Astrocyte of the hippocampus (primary cell): ENCODE results near the gene GART.
"Not testable (repeated sequence)": the region's sequence is repeated elsewhere in the genome, so short reads cannot be mapped to it uniquely, and the experiment has no call there.

ENCODE experiments used
- DNase-seq: peaks from one replicate; pipeline ENCODE4 v3.0.0; 2011; ENCODE audit warnings: low read depth, low spot score

GART gene

DNA sequence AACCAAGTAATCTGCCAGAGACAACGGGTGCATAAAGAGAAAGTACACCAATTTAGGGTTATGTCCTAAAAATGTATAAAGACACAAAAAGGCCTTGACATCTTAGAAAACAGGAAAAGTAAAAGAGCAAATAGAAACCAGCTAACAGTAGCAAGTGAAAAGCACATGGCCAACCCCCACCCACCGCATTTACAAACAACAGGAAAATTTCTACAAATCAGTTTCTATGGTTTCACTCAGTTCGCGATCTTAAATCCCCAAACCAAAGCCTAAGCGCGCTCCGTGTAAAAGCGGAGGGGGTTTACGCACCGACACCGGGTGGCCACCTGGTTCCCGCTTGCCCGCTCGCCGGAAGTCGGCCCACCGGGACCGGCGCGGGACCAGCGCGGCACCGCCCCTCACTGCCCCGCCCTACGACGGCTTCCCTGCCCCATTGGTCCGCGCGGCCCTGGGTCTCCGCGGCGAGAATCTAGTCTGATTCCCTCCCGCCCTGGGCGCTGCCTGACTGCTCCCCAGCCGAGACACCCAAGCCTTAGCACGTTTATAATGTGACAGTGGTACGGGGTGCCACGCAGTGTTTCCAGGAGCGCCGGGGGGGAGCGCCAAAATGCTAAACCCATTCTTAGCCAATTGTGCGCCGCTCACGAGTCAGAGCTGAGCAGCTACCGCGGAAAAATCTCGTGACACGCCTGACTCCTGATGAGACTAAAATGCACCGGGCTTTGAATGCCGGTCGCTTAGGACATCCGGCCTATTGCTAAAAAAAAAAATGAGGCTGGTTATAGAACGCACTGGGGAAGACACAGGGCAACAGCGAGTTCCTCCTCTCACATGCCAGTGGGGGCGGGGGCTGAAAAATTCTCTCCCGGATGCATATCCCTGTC lies at the start of gene GART:
Gene GART (minus strand): TSS at position 362 of the 884 bp plus-strand sequence. CDS start 2,802 bp downstream, outside the sequence.
- DNase-seq = peak; percentile 90

DNA sequence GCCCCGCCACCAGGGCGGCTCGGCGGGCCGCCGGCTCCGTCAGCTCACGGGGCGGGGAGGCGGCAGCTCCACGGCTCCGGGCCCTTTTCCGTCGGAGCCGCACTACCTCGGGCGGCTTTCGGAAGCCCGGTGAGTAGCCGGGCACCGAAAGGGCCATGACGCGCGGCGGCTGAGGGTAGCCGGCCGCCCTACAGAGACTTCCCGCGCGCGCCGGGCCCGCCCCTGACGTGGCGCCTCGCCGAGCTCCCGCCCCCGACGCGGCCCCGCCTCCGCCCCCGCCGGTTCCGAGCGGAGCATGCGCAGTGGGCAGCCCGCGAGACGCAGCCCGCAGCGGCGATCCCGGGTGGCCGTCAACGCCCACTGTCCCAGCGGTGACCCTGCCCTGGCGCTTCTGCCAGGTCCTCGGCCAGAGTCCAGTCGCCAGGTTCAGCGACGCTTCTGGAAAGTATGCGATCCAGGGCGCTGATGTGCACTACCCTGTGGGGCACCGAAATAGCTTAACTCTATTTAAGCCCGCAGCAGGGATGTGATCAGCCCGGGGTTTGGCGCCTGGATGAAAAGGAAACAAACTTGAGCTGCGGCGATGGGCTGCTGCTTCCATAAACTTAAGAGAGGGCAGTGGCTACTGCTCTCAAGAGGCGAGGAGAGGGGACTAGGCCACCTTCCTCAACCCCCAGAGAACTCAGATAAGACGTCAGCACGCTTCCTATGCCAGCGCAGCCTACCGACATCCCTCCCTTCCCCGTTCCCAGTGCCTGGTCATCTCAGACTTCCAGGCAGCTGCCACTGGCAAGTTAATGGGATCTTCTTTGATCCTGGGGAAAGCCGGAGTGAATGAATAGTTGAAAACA lies 46.8 kb upstream of the GART start, which contains the start of gene DONSON:
Gene DONSON (minus strand): TSS at position 200 of the 851 bp plus-strand sequence. CDS start 43 bp downstream, at position 157.
- DNase-seq = peak; percentile 96

DNA sequence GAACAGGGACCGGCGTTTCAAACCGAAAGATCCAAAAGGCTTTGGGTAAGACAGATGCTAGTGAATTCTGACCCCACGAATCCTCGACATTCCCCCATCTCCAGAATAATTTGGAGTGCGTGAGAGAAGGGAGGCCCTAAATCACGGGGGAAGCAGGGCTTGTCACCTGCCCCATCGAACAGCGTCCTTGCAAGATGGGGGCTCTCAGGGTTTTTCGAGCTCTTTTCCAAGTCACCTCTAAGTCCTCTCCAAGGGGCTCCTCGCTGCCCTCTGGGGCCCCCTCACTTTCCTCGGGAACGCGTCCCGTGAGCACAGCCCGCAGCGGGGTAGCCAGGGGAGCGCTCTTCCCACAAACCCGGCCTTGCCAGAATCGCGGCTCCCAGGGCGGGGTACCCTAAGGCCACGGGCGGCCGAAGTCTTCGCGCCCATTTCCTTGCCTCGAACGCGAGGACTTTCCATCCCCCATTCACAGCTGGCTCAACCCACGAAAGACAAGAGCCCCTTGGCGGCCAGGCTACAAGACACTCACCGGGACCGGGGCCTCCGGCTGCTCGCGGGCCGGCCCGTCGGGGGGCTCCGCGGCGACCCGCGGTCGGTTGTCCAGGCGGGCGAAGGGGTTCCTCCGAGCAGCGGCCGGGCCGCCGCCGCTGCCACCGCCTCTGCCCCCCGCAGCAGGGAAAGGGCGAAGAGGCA lies 46.0 kb upstream of the GART start:
- peak; percentile 58 for DNase-seq

DNA sequence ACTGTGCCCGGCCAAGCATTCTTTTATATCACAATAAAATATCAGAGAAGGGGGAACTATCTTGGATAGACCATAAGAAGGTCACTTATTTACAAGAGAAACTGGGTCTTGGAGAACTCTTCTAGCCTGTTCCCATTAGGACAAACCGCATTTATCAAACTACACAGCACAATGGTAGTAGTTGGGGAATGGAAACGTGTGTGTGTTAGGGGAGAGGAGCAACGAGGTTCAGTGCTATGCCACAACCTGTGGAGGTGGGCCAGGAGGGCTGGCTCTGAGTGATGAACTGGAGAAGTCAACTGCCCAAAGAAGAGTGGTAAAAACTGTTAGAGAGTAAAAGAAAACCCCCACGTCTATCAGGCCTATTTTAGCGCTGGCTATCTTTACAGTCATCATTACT lies 45.0 kb upstream of the GART start:
- DNase-seq = no peak

DNA sequence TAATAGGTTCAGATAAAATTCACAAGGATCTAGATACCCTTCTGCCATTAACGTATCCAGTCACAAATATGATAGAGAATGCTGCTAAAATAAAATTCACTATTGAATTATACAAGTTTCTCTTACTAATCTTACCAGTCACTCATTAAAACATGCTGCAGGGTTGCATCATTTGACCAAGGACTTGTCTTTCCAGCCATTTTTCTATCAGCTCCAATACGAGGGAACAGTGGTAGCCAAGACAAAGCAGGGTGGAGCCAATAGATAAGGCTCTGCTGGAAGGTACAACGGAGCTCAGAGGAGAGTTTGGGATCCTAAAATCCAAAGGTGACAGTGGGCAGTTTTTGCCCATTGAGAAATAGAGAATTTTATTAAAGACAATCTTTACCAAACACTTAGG lies 42.5 kb upstream of the GART start:
- DNase-seq = no peak

DNA sequence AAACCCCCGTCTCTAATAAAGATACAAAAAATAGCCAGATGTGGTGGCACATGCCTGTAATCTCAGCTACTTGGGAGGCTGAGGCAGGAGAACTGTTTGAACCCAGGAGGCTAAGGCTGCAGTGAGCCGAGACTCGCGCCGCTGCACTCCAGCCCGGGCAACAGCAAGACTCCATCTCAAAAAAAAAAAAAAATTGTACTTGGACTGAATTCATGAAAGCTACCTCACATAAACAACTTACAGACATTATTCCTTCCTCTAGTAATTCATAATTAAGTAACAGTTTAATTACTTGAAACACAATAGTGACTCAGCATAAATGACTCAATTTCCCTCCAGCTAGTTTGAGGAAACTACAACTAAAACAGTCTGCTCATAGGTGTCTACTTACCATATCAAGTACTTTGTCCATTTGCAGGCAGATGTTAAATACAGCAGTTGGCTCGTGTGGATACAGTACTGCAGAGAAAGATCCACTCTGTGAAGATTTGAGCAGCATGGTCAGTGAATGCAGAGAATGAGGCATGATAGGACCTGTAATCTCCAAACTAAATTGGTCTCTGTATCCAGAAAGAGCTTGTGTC lies 37.1 kb upstream of the GART start:
- DNase-seq = no peak

DNA sequence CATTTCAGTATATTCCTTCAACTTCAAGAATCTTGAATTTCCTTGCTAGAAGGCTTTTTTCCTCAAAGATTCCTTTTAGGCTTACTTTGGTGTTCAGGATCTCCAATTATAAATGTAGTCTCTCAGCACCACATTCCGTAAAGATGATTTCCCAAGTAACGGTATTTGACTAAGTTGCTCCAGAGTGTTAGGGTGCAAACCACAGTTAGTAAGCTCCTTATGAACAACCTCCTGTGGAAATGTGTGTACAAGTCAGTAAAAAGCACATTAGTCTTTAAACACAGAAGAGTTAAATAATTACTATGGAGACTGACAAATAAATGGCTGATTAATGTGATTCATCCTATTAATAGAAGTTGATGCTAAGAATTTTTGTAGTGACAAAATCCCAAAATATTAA lies 36.3 kb upstream of the GART start:
- peak; percentile 17 for DNase-seq

DNA sequence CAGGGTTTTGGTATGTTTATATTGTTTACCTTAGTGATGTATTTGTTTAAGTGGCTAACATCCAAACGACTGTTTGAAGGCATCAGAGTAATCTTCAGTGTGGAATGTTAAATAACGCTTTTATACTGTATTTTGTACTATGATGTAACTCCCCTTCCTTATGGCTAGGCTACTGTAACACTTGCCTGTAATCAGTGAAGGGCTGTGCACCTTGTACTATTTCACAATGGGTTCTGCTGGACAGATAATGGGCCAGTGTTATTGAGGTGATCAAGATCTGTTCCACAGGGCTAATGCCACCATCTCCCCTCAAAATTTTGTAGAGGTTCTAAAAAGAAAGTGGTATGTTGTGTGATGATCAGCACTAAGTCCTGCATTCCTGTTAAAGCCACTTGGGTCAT lies 34.8 kb upstream of the GART start:
- not testable (repeated sequence) for DNase-seq

DNA sequence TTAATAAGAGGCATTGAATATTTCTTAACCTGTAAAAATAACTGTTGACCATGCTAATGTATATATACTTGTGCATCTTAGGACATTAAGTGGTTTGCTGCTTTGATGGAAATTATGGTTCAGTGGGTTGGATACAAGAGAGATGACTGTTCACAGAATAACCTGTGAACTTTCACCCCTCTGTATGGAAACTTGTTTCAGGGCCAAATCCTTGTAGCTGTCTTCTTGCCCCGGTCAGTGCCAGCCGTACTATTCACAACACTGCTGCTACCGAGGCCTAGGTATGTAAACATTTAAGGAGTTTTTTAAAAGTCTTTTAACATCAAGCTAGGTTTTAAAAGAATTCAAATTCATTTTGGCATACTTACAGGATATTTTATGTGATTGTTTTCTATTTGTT lies 30.4 kb upstream of the GART start:
- no peak for DNase-seq

DNA sequence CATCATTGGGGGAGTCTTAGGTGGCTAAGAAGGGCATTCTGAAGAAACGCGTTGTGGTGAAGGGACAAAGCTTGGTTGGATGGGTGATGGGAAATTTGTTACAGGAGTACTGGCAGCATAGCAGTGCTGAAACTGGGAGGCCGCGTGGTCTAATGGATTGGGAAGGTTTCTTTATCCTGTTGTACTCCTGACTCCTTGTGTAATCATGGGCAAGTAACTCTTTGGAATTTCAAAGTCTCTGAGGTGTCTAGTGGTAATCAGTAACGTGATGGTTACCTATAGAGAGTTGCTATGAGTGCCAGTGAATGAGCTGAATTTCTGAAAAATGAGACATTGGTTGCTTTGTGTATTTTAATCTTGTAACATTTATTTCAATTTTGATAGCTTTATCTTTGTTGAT lies 28.1 kb upstream of the GART start:
- DNase-seq = peak; percentile 14

DNA sequence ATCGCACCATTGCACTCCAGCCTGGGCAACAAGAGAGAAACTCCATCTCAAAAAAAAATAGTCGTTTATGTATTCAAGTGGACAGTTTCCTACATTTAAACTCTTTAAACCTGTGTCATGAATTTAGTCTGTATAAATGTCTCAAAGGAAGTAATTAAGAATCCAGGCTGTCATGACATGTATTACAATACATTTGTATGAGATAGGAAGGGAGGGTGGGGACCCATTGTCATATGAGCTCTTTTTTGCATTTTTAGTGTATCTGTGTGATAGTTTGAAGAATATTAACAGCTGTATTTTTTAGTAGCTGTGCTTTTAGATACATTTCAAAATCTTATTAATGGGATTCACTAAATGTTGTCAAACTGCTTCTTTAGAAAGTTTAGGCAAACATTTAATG lies 26.5 kb upstream of the GART start:
- DNase-seq = no peak

DNA sequence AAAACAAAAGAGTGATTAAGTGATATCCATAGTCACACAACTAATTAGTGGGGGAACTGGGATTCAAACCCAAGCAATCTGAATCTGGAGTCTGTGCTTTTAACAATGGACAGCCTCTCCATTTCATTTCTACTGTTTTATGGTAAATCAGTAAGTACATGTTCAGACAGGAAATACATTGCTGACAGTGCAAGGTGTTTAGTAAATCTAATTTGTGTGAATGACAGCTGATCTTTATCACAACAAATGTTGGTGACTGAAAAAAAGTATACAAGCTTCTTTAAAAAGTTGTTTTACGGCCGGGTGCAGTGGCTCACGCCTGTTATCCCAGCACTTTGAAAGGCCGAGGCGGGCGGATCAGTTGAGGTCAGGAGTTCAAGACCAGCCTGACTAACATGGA lies 26.0 kb upstream of the GART start:
- no peak for DNase-seq

DNA sequence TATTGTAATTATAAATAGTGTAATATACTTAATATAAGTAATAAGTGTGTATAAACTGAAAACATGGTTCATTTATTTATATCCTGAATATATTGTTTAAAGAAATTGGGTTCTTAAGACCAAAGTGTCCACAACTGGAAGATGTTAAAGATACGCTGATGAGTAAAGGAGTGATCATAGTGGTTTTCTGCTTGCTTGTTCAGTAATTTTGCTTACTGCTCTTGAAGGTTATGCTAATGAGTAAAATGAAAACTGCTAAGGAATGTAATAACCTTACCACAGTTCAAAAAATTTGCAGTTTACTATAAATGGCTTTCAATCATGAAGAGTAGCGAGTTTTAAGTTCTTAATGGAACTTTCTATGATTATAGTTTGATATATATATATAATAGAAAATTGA lies 24.6 kb upstream of the GART start:
- no peak for DNase-seq

DNA sequence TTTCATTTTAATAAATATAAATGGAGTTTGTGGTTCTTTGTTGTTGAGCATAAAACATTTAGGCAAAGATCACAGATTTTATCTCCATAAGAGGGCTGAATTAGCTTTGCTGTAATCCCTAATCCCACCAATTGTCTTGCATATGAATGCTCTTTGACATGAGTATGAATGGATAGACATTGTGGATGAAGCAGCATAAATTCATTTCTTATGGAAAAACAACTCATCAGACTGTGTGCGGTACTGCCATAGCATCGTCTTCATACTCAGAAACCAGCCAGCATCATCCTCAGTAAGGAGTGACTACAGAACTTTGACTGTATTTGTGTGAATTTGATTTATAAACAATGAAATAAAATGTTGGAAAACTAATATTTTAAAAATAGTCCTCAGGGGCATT lies 20.5 kb upstream of the GART start:
- no peak for DNase-seq

DNA sequence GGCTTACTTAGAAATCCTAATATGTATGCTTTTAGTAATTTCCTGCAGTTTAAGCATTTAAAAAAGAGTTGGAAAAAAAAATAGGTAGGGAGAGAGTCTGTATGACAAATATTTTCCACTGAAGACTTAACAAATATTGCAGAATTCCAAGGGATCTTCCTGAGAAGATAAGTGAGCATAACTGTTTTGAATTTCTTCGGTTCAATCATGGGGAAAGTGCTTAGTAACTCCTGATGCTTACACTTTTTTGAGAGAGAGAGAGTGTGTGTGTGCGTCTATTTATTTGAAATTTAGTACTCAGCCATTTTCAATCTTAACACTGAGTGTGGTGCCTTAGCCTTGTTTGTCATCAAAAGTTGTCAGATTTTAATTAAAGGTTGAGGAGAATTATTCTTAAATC lies 19.5 kb upstream of the GART start:
- DNase-seq = no peak

DNA sequence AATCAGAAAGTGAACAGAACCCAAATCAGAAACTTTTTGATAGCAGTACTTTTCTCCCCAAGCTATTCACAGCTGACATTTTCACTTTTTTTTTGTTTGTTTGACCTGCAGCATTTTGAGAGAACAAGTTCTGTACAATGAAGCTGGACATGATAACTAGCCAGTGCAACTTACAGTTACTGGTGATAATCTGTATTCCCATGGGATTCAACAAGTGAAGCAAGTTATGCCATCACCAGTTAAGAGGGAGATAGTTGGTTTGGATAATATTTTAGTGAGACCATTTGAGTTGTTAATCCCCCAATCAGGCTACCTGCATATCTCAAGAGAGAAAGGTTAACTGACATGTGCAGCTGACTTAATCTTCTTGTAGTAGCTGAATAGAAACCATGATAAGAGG lies 19.0 kb upstream of the GART start:
- DNase-seq = no peak

DNA sequence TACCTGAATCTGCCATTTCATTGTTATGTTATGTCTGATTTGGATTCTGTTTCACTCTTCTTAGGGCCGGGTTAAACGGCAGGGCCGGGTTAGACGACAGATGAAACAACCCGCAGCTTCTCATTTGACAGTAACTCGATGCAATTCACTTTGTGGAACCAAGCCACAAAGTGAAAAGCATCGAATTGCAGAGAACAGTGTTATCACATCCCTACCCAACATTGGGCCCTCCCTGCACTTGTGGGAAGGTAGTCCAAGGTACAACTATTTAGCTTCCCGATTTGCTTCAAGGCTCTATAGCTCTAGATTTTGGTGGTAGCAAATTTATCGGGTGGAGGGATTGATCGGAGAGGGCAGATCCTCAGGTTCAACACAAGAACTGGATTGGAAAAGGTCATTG lies 17.9 kb upstream of the GART start:
- DNase-seq = no peak

DNA sequence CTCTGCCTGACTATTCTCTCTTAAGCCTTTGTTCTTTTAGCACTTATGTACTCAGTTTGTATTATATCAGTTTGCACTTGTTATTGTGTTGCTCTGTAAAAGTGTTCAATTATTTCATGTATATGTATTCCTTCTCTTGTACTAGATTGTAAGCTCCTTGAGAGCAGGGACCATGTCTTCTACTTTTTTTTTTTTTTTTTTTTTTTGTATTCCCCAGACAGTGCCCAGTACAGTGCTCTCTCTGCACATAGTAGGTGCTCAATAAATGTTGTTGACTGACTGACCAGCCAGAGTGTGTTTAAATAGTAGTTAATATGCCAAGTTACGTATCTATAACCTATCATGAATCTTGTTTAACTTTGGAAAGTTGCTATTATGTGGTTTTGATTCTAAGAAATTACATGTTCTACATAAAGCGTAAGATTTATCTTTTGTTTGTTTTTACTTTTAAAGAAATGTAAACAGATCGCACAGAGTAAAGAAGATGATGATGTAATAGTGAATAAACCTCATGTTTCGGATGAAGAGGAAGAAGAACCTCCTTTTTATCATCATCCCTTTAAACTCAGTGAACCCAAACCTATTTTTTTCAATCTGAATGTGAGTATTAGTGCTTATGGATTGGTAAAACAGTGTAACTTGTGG lies 17.0 kb upstream of the GART start:
- DNase-seq = no peak

DNA sequence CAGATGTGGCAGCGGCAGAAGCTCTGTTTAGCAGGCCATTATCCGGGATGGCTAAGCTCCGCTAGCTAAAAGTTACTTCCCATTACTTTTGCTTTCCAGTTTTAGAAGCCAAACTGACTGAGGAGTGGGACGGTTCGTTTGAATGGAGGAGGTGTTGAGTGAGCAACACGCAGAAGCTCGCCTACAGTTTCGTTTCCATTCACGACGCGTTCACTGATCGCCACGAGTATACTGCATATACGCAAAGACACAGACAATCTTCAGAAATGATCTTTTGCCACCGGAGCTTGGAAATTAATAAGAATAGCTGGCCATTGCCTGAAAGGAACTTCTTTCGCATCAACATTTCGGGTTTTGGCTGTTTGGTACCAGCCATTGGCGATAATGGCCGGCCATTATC lies 15.5 kb upstream of the GART start:
- no peak for DNase-seq

DNA sequence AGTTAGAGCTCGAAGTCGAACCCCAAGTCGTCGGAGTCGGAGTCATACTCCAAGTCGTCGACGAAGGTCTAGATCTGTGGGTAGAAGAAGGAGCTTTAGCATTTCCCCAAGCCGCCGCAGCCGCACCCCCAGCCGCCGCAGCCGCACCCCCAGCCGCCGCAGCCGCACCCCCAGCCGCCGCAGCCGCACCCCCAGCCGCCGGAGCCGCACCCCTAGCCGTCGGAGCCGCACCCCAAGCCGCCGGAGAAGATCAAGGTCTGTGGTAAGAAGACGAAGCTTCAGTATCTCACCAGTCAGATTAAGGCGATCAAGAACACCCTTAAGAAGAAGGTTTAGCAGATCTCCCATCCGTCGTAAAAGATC lies 13.0 kb upstream of the GART start:
- DNase-seq = no peak
